ENCODE measurements around the gene NAA40.
"Not testable (repeated sequence)": the region's sequence is repeated elsewhere in the genome, so short reads cannot be mapped to it uniquely, and the experiment has no call there.

The NAA40 gene

DNA sequence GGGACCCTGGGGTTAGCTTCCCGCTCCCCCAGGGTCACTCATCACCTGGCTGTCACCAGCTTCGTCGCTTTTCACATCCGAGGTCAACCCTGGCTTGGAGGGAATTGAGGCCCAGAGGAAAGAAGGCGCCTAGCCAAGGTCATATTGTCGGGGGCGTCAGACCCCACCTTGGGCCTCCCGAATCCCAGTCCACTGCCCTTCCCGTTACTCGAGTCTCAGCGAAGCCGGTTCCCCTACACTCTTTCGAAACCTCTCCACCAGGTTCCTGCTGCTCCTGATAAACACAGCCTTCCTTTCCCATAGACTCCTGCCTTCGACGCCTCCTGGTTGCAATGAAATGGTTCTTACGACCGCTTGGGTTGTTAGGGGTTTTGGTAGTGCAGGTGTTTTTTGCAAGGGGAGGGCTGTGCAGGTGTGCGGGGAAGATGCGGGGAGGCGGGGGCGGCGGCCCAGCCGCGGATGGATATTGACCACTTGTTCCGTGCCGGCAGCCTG, 642 bp downstream of the NAA40 start:
- DNase-seq (ENCODE audit: low read depth), result no peak

DNA sequence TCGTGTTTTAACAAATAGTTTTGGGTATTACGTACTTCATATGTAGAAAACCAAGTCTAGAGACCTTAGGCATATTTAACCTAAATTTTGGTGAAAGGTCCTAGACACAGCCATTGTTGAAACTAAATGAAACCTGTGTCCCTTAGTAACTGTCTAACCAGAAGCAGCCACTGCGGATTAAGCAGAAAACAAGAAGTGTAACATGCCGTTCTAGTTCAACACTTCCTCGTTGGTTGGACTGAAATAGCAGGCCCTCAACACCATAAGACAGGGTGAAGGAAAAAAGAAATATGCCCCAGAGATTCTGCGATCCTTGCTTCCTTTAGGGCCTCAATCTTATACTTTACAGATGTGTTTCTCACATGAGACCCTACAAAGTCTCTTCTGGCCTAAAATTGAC, 2.0 kb downstream of the NAA40 start:
- DNase-seq (ENCODE audit: low read depth), result no peak

DNA sequence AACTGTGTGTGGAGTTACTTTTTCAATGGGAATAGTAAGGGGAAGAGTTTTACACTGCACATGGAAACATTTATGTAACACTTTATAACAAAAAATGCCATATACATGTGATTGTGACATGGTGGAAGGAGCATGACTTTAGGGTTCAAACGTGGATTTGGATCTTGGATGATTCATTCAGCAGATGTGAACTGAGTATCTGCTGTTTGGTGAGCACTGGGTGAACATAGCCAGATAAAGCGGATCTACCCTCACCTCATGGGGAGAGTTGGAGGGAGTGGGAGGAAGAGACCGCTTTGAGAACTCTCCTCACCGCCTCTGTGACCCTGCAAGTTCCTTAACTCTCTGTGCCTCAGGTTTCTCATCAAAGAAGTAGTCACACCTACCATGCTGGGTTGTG, 3.1 kb downstream of the NAA40 start:
- DNase-seq (ENCODE audit: low read depth), result no peak

DNA sequence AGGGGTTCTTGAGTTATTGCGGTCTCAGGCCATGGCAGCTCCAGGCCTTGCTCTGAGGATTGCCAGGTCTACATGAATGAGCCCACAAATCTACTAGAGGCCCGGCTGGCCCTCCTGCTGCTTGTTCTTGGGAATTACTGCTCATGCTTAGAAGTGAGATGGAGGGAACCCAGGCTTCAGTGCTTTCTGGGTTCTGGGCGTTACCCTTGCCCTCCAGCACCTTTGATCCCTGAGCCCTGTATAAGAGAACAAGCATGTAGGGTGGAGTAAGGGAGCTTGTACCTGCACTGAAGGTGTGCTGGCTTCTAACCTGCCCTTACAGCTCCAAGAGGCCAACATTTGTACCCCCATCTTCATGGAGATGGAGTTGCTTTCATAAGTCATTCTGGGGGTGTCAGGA, 4.0 kb downstream of the NAA40 start:
- no peak for DNase-seq (ENCODE audit: low read depth)

DNA sequence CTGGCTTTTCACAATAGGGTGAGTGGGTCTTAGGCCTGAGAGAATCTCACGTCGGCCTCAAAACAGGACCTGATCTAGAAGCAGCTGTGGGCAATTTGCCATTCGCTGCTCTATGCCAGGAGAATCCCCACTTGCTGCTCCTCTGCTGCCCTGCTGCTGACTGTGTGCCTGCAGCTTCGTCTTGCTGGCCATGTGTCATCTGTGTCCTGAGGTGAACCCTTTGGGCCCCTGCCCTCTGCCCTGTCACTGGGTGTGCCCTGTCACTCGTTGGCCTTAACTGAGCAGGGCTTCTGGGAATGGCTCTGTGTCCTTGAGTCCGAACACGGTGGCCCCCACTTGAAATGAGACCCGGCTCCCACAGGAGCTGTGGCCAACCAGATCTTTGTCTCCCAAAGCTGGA, 6.2 kb downstream of the NAA40 start:
- no peak for DNase-seq (ENCODE audit: low read depth)

DNA sequence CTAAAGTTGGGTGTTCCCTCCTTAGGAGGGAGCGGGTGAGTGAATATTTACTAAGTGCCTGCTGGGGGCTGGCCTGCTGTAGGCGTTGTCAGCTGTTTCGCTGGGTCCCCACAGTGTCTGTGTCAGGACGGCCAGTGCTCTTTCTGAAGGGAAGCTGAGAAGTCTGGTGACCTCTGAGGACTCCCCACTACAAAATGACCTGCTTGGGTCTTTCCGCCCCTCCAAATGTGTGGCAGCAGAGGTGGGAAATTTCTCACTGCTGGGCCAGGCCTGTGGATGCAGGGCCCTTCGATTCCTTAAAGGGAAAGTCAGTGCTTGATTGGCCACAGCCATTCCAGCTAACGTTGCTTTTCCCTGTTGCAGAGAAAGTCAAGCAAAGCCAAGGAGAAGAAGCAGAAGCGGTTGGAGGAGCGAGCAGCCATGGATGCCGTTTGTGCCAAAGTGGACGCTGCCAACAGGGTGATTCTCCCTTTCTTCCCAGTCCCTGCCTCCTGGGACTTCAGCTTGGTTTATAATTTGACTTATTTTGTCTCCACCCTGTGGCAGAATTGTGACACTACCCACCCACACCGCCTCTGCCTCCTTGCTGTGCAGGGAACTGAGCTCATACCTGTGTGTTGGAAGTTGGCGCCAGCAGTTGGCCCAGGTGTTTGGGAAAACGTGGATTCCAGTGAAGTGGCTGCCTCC, 6.8 kb downstream of the NAA40 start:
- DNase-seq (ENCODE audit: low read depth), result peak; percentile 14

DNA sequence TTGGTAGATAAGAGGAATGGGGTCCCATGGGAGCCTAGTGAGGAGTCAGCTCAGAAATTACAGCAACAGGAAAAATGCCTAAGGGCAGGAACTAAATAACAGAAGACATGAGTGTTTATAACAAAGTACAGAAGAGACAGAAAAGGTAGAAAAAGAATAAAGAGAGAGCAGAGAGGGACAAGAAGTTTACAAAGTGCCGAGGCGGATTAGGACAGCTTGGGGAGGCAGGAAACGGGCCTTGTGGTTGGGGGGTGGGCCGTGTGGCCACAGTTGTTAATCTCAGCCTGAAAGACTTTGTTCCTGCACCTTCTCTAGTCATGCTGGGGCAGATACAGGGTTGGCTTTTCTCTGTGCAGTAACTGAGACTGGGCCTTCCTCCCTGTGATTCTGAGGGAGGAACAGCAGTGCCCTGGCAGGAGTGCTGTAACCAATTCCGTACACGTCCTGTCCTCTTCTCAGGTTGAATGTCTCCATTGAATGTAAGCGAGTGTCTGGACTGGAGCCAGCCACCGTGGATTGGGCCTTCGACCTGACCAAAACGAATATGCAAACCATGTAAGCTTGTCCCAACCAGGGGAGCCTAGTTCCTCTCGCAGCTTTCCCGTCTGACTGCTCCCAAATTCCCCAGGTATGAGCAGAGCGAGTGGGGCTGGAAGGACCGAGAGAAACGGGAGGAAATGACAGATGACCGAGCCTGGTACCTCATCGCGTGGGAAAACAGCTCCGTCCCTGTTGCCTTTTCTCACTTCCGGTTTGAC, 13.2 kb downstream of the NAA40 start:
- no peak for DNase-seq (ENCODE audit: low read depth)

DNA sequence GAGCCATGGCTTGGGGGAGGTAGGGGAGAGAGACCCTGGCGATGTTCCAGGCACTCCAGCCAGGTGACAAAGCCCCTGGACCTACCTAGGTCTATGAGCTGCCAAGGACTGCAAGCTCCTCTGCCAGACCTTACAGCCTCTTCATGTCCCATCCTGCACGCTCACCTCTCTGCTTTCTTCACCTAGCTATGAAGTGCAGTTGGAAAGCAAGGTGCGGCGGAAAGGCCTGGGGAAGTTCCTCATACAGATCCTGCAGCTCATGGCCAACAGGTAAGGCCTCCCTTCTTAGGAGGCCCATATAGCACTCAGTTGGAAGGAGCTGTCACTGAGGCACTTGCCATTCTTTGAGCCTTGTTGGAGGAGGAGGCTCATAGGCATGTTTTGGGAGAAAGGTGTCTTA, 13.8 kb downstream of the NAA40 start:
- no peak for DNase-seq (ENCODE audit: low read depth)

DNA sequence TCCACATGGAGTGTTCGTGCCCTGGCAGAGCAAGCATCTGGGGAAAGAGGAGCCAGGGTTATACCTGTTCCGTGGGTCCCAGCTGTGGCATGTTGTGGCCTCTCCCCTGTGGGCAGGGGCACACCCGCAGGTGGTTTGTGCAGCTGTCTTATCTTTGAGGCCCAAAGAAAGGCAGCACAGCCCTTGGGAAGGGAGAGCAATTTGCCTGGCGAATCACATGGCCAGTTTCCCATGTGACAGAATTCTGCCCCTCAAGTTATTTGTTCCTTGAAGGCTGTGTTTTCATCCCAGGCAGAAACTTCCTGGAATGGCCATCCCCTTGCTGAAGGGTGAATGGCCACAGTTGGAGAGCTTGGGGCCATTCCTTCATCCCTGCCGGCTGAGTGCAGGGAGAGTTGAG, 19.2 kb downstream of the NAA40 start:
- no peak for DNase-seq (ENCODE audit: low read depth)

DNA sequence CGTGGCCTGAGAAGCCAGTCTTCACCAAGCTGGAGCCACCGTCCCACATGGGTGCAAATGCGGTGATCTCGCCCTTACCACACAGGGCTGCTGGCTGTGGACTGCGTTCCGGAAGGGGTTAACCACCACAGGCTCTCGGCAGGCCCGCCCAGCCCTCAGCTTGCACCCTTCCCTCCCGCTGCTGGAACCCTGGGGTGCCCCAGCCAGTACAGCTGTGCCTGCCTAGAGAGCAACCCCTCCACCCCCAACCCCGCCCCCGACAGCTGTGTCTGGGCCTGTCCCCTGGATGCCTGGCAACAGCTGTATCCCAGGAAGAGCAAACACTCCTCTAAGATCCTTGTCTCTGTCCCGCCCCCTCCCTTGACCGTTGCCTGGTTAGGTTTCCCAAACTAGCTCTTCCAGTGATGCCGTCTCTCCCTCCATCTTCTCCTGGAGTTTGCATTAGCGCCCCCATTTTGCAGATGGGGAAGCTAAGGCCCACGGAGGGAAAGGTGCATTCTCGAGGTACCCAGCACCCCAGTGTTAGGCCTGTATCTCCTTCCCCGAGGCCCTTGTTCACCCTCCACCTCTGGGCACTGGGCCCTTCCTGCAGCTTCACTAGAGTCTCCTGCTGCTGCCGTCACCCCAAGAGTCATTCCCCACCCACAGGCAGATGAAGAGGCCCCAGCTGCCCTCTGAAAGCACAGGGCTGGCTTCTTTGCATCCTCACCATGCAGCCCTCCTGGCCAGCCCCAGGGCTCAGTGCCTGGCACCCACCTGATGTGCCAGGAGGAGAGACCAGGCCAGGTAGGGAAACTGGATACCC, 23.0 kb downstream of the NAA40 start:
- DNase-seq (ENCODE audit: low read depth), result no peak

DNA sequence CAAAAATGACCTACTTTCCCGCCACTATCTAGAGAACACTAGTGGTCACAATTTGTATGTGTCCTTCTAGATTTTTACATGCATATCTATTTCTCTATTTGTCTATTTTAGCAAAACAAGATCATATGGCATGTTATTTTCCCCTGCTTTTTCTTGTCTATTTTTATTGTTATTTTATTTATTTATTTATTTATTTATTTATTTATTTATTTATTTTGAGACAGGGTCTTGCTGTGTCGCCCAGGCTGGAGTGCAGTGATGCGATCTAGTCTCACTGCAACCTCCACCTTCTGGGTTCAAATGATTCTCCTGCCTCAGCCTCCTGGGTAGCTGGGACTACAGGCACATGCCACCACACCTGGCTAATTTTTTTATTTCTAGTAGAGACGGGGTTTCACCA, 25.1 kb downstream of the NAA40 start:
- not testable (repeated sequence) for DNase-seq (ENCODE audit: low read depth)

DNA sequence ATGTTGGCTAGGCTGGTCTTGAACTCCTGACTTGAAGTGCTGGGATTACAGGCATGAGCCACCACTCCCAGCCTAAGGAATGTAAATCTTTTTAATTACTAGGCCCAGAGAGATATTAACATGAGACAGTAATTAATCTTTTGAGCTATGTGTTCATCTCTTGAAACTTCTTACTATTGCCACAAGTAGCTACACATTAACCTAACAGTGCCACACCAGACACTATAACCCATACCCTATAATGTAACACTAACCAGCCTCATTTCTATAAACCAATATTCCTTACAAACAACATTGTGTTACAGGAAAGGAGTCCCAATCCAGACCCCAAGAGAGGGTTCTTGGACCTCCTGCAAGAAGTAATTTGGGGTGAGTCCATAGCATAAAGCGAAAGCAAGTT, 27.6 kb downstream of the NAA40 start:
- DNase-seq (ENCODE audit: low read depth), result no peak

DNA sequence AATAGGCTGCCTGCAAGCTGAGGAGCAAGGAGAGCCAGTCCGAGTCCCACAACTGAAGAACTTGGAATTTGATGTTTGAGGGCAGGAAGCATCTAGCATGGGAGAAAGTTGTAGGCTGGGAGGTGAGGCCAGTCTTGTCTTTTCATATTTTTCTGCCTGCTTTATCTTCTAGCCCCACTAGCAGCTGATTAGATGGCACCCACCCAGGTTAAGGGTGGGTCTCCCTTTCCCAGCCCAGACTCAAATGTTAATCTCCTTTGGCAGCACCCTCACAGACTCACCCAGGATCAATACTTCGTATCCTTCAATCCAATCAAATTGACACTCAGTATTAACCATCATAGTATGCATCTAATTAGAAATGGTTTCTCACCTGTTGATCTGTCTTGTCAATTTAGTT, 30.7 kb downstream of the NAA40 start:
- DNase-seq (ENCODE audit: low read depth), result no peak

DNA sequence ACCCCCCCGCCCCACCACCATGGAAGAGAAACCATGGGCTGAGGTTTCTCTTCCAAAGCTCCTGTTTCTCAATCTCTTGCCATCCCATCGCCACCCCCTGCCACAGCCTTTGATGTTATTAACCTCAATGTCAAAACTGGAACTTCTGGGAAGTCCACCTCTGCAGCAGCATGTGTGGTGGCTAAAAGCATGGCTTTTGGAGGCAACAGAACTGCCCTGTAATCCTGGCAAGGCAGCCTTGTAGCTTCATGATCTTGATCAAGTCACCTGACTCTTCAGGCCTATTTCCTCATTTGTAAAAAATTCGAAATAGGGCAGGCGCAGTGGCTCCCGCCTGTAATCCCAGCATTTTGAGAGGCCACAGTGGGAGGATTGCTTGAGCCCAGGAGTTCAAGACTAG, 32.1 kb downstream of the NAA40 start:
- DNase-seq (ENCODE audit: low read depth), result no peak

DNA sequence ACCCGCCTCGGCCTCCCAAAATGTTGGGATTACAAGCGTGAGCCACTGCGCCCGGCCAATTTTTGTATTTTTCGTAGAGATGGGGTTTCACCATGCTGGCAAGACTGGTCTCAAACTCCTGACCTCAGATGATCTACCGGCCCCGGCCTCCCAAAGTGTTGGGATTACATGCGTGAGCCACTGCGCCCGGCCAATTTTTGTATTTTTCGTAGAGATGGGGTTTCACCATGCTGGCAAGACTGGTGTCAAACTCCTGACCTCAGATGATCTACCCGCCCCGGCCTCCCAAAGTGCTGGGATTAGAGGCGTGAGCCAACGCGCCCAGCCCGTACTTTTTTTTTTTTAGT, 35.1 kb downstream of the NAA40 start:
- DNase-seq (ENCODE audit: low read depth), result not testable (repeated sequence)

DNA sequence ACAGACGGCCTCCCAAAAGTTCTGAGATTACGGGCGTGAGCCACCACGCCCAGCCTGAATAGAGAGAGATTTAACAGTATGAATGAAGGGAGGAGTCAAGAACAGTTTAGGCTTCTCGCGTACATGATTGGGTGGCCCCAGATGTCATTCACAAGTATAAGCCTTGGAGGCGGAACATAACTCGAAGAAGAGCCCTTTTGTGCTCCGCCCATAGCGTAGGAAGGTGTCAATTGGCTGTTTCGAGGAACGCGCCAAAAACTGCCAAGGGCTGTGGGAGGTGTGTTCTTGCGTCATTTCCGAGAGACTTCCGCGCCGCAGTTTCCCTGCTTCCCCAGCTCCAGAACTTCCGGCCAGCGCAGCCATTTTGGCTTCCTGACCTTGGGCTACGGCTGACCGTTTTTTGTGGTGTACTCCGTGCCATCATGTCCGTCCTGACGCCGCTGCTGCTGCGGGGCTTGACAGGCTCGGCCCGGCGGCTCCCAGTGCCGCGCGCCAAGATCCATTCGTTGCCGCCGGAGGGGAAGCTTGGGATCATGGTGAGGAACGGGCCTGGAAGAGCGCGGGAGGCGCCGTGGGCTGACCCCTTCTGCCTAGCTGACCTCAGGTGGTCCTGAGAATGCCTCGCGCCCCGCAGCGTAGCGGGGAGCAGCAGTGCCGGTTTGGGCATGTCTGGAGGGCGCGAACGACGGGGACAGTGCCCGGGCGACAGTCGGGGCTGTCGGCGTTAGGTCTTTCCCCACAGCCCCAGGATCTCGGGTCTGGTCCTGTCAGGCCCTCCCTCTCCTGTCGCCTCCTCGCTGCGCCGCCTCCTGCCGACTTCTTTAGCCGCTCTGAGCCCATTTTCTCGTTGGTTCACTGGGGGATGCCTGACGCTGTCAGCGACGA, 35.7 kb downstream of the NAA40 start, which contains the start of gene COX8A:
TSS of gene COX8A (plus strand) at position 362 of the 885 bp plus-strand sequence. CDS start at position 423, 61 bp downstream.
- DNase-seq (ENCODE audit: low read depth), result peak; percentile 94

DNA sequence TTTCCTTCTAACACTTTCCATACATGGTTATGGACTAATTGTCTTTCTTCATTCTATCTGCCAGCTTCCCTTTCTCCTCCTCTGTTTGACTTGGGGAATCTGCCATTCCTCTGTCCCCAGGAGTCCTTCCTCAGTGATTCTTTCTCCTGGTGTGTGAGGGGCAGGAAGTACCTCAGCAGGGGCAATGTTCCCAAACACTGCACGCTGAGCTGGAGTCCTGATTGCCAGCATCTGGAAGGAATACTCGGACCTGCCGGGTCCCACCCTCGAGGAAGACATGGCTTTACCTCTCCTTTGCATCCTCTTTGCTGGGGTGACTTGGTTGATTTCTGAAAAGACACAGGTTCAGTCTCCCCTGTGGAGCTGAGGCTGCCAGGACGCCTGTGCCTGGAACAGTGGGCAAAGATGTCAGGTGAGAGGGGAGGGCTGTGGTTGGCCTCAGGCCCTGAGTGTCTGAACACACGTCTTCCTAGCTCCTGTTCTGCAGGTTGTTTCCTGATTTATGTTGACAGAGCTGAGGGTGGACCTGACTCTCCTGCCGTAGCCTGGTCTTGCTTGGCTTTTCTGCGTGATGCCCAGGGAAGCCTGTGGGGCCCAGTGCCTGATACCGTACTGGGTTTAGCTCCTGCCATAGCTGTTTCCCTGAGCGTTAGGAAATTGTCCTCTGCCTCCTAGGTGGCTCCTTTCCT, 39.9 kb downstream of the NAA40 start:
- no peak for DNase-seq (ENCODE audit: low read depth)

DNA sequence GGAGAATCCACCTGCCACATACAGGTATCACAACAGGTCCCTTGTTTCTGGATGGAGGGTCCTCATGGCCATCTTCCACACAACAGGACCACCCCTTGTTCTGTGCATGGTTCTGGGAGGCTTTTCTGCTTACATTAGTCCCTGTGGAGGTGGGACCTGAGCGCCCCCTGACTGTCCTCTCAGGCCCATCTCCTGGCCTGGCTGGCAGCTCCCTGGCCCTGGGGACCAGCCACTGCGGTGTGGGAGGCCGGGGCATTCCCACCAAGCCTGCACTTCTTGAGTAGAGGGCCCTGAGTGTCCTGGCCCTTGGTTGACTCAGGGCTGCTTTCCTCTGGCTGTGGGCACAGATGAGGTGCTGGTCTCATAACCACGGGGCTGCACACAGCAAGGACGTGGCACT, 40.6 kb downstream of the NAA40 start:
- DNase-seq (ENCODE audit: low read depth), result no peak

DNA sequence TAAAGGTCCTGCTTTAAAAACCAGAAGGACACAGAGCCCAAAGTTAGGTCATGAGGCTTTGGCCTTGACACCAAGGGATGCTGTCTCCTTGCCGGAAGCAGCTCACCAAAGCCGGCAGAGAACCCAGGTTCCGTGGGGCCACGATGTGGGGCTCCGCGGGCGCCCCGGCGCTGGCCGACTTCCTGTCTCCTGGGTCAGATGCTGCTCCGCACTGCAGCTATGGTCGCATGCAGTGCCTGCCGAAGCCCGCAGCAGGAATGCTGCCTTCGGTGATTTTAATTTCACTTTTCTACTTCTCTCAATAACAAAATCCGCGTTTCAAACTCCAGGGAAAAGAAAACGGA, 47.0 kb downstream of the NAA40 start:
- peak; percentile 64 for DNase-seq (ENCODE audit: low read depth)

DNA sequence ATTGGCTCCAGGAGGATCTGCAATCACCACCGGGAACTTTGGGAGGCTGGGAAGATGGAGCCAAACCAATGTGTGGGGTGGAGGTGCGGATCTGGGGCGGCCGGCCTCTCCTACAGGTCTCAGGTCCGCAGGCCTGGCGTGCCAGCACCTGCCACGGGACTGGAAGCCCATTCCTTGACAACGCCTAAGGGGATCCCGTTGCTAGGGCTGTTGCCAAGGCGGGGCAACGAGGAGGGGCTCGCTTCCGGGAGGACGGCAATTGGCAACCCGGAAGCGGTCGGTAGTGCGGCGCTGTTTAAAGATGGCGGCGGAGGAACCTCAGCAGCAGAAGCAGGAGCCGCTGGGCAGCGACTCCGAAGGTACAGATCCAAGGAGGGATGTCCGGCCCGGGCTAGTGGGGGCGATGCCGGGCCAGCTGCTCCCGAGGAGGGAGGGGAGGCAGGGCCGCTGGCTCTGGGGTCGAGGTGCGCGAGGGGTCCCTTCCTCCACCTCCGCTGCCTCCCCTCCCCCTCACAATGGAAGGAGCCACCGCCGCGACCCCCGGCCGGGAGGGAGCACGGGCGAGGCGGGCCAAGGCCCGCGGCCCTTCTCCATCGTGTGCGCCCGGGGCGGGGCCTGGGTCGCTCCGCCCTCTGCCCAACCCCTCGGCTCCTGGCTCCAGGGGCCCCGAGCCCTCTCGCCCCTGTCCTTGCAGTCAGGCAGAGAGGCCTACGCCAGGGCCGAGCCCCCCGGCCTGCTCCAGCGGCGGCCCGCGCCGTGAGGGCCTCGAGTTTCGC, 47.5 kb downstream of the NAA40 start, which contains the start of gene OTUB1:
TSS of gene OTUB1 (plus strand) at position 283 of the 776 bp plus-strand sequence. CDS start at position 302, 19 bp downstream.
- peak; percentile 82 for DNase-seq (ENCODE audit: low read depth)

All from activated T-cell treated with anti-CD3 and anti-CD28 coated beads for 24 hours (primary cell).